Spleen (tissue), 11 donors: ENCODE results near the gene CCDC148. TPM values are rescaled to one million over a fixed set of nuclear protein-coding genes. Genes with fewer than 3 reads are reported as not detected.

Source experiments
- DNase-seq: peaks from one replicate; pipeline ENCODE4 v3.0.0-alpha.2; 2020
- H3K27ac ChIP-seq, 8 donors: fragments of 200-600 bp; sonication (generic) in 7 of 8; 1 replicate in 4 of 8; 2 replicates in 4 of 8; pipeline versions ENCODE4 v1.5.0 to v1.8.0; 2016 to 2021; ENCODE audit warnings: inconsistent platforms in 4 of 8, mild to moderate bottlenecking in 4 of 8, moderate library complexity in 1 of 8
- H3K27me3 ChIP-seq, 7 donors: fragments of 200-600 bp; sonication (generic) in 6 of 7; replicated peaks in 1 of 7; 1 replicate in 4 of 7; 2 replicates in 3 of 7; pipeline versions ENCODE4 v1.5.0 to v1.8.0; 2016 to 2021; ENCODE audit warnings: inconsistent platforms in 3 of 7, mild to moderate bottlenecking in 1 of 7
- H3K36me3 ChIP-seq, 6 donors: fragments of 200-600 bp; sonication (generic) in 5 of 6; 1 replicate in 4 of 6; 2 replicates in 2 of 6; pipeline versions ENCODE4 v1.5.0 to v1.8.0; 2016 to 2021; ENCODE audit warnings: inconsistent platforms in 2 of 6
- H3K4me1 ChIP-seq, 6 donors: fragments of 200-600 bp; sonication (generic) in 5 of 6; 1 replicate in 3 of 6; 2 replicates in 3 of 6; pipeline versions ENCODE4 v1.5.0 to v1.8.0; 2016 to 2021; ENCODE audit warnings: inconsistent platforms in 3 of 6
- H3K4me3 ChIP-seq, 8 donors: fragments of 200-600 bp; sonication (generic) in 7 of 8; 1 replicate in 4 of 8; 2 replicates in 4 of 8; pipeline versions ENCODE4 v1.5.0 to v1.8.0; 2016 to 2021; ENCODE audit warnings: inconsistent platforms in 4 of 8, mild to moderate bottlenecking in 4 of 8, moderate library complexity in 2 of 8
- H3K9me3 ChIP-seq, 8 donors: fragments of 200-600 bp; sonication (generic) in 7 of 8; 1 replicate in 4 of 8; 2 replicates in 4 of 8; pipeline versions ENCODE4 v1.5.0 to v1.8.0; 2016 to 2021; ENCODE audit warnings: inconsistent platforms in 4 of 8
- POLR2A ChIP-seq, 3 donors: fragments of 450-650 bp; IDR thresholded peaks; one replicate each; pipeline ENCODE4 v1.5.1; 2017; ENCODE audit warnings: antibody characterized with exemption in 3 of 3, mild to moderate bottlenecking in 1 of 3
- POLR2AphosphoS5 ChIP-seq, 3 donors: sonication (generic); formaldehyde crosslinking; IDR thresholded peaks; one replicate each; pipeline ENCODE4 v1.5.1; 2017; ENCODE audit warnings: antibody characterized with exemption in 3 of 3
- WGBS, 5 donors: extraction: QIAGEN DNeasy Blood & Tissue Kit in 3 of 5; methylation state at CpG; one replicate each; pipeline versions ENCODE4 v1.1.5 to v1.1.7; 2013 to 2018; 5-methylcytosine and 5-hydroxymethylcytosine counted together
- intact Hi-C: fragments of 100-400 bp; cut with DNase I; formaldehyde crosslinking; loops from one replicate; pipeline ENCODE4 v1.15.0; 2023; ENCODE audit warnings: low total_unique reads
- polyA plus RNA-seq, 3 donors: library from polyadenylated mRNA; stranded (reverse); fragments of 200-250 nt; gene quantifications; one replicate each; pipeline ENCODE4 v1.2.1, GENCODE V29; 2013
- total RNA-seq, 7 donors: library from RNA; depleted of rRNA in 3 of 7; stranded (reverse); fragments of >200 nt in 3 of 7; fragmentation: NEBNext Ultra II Directional in 4 of 7; extraction: Animal tissue kit (Norgen Biotek cat#: 25700) in 4 of 7; gene quantifications; one replicate each; pipeline versions ENCODE4 v1.1.0 to v1.2.1, GENCODE V29; 2016 to 2021
- TF ChIP-seq, protein P1 (sequence below), 11 experiments: fragments of 200-600 bp in 7 of 11; fragments of 450-650 bp in 4 of 11; sonication (generic) in 4 of 11; IDR thresholded peaks in 8 of 11; conservative IDR thresholded peaks in 3 of 11; 1 replicate in 7 of 11; 2 replicates in 4 of 11; pipeline versions ENCODE4 v1.4.0 to v1.8.0; 2016 to 2021; ENCODE audit warnings: antibody characterized with exemption in 11 of 11, inconsistent platforms in 4 of 11, mild to moderate bottlenecking in 1 of 11
- donor health status: healthy with polysubstance abuse.
- donor health status: DM: no; HTN: no; CAD: no; lungs with moderate emphysema.
- donor health status: DM: no; HTN: no; CAD: no.
- donor health status: Bipolar disorder and iron deficiency.
- donor health status: healthy.
- donor health status: DM: no; HTN: no; CAD: no.
- donor health status: DM: yes; HTN: yes; CAD: no.

Gene CCDC148
- total and polyA plus RNA-seq, 10 donors, result 0.07 to 0.79 (median 0.46) TPM

DNA sequence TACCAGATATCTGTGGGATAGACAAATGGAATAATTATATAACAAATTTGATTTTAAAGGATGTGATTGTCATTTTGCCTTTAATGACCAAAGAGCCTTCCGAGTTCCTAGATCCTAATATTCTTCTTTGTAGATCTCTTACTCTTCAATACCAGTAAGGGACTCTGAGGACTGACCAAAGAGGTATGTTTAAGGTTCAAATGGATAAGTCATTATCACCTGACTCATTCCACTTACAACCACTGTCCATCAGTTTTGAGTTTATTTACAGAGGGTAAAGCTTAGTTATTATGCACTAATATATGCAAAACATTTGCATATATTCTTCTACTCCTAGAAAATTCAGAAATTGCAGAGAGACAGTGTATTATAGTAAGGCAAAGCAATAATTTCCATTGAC, 62.7 kb downstream of the CCDC148 start:
- Histone ChIP-seq H3K27ac (no peak overlapping the region), H3K36me3 (no peaks in the 10 kb centered on the region), H3K4me3 (no peak overlapping the region), H3K4me1 (no peaks in the 10 kb centered on the region), H3K27me3 (no peaks in the 10 kb centered on the region), H3K9me3 (no peaks in the 10 kb centered on the region)
- 47 to 98% (median 89%) methylated on average over 1 of the region's 1 CpG for WGBS, 5 donors
- no peak for DNase-seq
- no peak for TF ChIP-seq POLR2AphosphoS5 (IDR thresholded peaks at IDR 0.05)
- intact Hi-C loops, result no loop called here

DNA sequence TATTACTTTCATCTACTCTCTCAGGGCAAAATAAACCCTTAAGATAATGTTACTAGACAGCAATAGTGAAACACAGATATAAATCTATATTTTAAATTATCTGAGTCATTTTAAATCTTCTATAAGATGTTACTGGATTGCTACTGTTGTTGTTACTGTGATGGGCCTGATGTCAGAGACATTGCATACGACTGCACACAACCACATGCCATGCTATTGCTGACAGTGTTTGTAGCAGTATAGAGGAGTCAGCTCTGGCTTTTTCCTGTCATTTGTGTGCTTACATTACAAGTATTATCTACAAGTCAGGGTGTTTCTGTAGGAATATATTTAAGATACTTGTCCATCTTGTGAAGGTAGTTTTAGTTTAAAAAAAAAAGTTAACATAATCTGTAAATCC, 63.9 kb downstream of the CCDC148 start:
- Histone ChIP-seq H3K27ac (no peak overlapping the region), H3K4me1 (no peaks in the 10 kb centered on the region), H3K27me3 (no peaks in the 10 kb centered on the region), H3K9me3 (no peaks in the 10 kb centered on the region), H3K36me3 (no peaks in the 10 kb centered on the region), H3K4me3 (no peak overlapping the region)
- DNase-seq, result no peak
- WGBS, 5 donors, result 0 to 82% (median 52%) methylated on average over 1 of the region's 1 CpG
- intact Hi-C loops, result no loop called here
- TF ChIP-seq POLR2AphosphoS5 (IDR thresholded peaks at IDR 0.05), result no peak
- TF ChIP-seq, protein P1, sequence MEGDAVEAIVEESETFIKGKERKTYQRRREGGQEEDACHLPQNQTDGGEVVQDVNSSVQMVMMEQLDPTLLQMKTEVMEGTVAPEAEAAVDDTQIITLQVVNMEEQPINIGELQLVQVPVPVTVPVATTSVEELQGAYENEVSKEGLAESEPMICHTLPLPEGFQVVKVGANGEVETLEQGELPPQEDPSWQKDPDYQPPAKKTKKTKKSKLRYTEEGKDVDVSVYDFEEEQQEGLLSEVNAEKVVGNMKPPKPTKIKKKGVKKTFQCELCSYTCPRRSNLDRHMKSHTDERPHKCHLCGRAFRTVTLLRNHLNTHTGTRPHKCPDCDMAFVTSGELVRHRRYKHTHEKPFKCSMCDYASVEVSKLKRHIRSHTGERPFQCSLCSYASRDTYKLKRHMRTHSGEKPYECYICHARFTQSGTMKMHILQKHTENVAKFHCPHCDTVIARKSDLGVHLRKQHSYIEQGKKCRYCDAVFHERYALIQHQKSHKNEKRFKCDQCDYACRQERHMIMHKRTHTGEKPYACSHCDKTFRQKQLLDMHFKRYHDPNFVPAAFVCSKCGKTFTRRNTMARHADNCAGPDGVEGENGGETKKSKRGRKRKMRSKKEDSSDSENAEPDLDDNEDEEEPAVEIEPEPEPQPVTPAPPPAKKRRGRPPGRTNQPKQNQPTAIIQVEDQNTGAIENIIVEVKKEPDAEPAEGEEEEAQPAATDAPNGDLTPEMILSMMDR (IDR thresholded peaks at IDR 0.05 in 8 of 11, conservative IDR thresholded peaks at IDR 0.05 in 3 of 11), result no peak
- TF ChIP-seq POLR2A (IDR thresholded peaks at IDR 0.05), result no peak

DNA sequence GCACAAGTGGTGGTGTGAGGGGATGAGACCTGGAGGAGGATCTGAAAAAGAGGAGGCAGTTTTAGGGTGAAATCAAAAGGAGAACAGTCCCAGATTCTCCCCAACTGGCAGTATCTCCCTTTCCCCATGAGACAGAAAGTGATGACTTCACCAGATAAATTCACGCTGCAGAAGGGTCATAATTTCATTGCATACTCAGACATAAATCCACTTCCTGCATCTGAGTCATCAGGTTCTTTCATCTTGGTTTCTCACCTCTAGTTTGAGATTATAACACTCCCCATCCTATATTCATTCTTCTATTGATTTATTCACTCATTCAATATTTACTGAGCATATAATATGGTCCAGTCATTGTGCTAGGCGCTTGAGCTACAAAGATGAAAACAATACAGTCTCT, 64.7 kb downstream of the CCDC148 start:
- TF ChIP-seq POLR2A (IDR thresholded peaks at IDR 0.05) (no peak), POLR2AphosphoS5 (IDR thresholded peaks at IDR 0.05) (no peak)
- TF ChIP-seq, protein P1 (IDR thresholded peaks at IDR 0.05 in 8 of 11, conservative IDR thresholded peaks at IDR 0.05 in 3 of 11), result no peak
- intact Hi-C loops, result no loop called here
- H3K4me1 ChIP-seq, result no peaks in the 10 kb centered on the region
- H3K27me3 ChIP-seq, result no peaks in the 10 kb centered on the region
- H3K4me3 ChIP-seq, result no peak overlapping the region
- no peaks in the 10 kb centered on the region for H3K9me3 ChIP-seq
- DNase-seq, result no peak
- no peaks in the 10 kb centered on the region for H3K36me3 ChIP-seq
- 64 to 77% (median 71%) methylated on average over 2 of the region's 2 CpGs for WGBS, 5 donors
- H3K27ac ChIP-seq, result no peak overlapping the region

DNA sequence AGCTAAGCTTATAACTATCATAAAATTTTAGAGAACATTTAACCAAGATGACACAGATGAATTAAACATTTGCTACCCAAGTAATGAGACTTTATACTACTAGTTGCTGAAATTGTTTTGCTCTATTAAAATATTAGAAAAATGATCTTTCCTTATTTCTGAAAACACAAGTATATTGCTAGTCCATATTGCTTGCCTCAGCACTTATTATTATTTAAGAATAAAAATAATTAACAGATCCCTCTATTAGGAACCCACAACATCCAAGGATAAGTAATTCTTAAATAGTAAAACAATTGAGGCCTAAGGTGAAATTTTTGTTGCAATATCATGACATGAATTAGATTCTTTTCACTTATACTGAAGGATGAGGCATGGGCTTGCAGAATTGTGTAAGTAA, 65.2 kb downstream of the CCDC148 start:
- intact Hi-C loops, result no loop called here
- Histone ChIP-seq H3K27me3 (no peaks in the 10 kb centered on the region), H3K36me3 (no peaks in the 10 kb centered on the region), H3K4me3 (no peak overlapping the region), H3K9me3 (no peaks in the 10 kb centered on the region), H3K4me1 (no peaks in the 10 kb centered on the region), H3K27ac (no peak overlapping the region)
- DNase-seq, result no peak
- TF ChIP-seq POLR2AphosphoS5 (IDR thresholded peaks at IDR 0.05) (no peak), POLR2A (IDR thresholded peaks at IDR 0.05) (no peak)
- TF ChIP-seq, protein P1 (IDR thresholded peaks at IDR 0.05 in 8 of 11, conservative IDR thresholded peaks at IDR 0.05 in 3 of 11), result no peak

DNA sequence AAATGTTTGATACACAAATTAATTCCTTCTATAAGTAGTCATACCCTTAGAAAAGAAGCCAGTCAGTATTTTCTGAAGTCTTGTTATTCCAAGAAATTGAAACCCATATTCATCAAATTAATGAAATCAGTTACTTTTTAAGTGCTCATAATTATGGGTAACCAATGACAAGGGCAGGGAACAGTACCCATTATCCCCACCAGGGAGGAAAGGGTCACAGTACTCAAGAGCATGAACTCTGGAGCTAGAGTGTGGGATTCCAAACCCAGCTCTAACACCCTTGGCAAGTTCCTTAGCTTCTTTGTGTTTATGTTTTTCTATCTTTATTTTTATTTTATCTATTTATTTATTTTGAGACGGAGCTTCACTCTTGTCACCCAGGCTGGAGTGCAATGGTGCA, 68.4 kb downstream of the CCDC148 start:
- Histone ChIP-seq H3K4me1 (no peaks in the 10 kb centered on the region), H3K27me3 (no peaks in the 10 kb centered on the region), H3K27ac (no peak overlapping the region), H3K4me3 (no peak overlapping the region), H3K36me3 (no peaks in the 10 kb centered on the region), H3K9me3 (no peaks in the 10 kb centered on the region)
- intact Hi-C loops, result no loop called here
- 91 to 100% (median 94%) methylated on average over 1 of the region's 1 CpG for WGBS, 5 donors
- TF ChIP-seq POLR2A (IDR thresholded peaks at IDR 0.05), result no peak
- TF ChIP-seq POLR2AphosphoS5 (IDR thresholded peaks at IDR 0.05), result no peak
- no peak for DNase-seq
